HG02884 (cell line): ENCODE results near the gene FAM72C.
"Not testable (repeated sequence)": the region's sequence is repeated elsewhere in the genome, so short reads cannot be mapped to it uniquely, and the experiment has no call there.

Source experiments
- ATAC-seq: cut with Tn5 transposase; IDR thresholded peaks from one replicate; pipeline ENCODE4 v1.9.1; 2021; ENCODE audit warnings: mild to moderate bottlenecking, moderate library complexity; ENCODE audit not compliant: unreplicated experiment

Gene FAM72C

DNA sequence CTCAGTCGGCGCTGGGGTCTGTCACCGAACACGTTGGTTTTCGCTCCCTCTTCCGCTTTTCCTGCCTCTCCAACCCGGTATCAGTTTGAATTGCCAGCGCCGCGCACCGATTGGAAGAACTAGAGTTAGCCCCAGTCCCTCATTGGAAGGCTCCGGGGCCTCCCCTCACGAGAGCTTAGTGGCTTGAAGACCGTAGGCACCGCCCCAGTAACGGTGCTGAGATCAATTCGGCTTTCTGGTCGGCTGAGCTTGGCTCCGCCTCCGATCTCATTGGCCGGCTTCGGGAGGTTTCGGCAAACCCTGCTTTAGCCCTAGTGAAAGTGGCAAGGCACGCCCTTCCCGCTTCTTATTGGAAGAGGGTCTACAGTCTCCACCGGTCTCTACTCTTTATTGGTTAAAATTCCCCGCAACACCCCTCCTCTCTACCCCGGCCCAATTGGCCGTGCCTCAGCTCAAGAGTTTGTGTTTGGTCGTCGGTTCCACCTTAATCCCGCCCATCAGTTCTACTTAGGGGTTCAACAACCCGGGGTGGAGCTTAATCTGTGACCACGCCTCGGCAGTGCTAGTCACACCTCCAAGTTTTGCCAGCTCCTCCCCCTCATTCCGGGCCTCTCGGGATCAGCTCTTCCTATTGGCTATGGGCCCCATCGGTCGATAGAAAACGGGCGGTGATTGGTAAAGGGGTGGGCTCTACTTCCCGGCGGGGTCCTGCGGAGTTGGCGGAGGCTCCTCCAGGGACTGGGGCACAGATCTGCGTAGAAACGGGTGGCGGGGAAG, at the start of gene FAM72C:
Gene FAM72C (minus strand): TSS at position 63 of the 777 bp plus-strand sequence. CDS start 845 bp downstream, outside the sequence.
- peak; percentile 81 for ATAC-seq

DNA sequence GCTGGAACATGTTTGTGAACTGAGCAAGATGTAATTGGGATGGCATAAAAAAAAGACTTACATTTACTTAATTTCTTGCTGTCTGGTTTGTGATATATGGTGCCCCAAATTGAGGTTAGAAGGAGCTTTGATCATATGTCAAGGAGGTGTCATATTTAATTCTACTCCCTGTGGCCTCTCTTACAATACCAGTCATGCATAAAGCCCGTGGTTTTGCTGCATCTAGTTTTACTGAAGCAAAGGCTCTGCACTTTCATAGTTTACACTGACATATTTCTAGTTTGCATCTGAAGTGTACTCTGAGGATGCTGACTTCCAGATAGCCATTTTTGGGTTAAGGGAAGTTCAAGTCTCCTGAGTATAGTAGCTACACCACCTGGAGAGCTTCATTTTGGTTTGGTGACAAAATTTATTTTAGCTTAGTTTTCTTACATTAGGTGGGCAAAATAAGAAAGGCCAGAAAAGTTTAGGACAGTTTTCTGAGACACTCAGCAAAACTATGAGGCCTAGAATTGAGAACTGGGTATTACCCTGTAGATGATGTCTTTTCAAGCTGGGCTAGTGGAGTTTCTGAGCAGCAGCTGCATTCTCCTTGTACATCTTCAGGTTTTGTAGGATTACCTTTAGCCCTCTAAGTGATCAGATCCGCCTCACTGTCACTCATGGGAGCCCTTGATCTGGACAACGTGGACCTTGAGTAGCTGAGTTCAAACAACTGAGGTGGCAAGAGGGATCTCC, 48.4 kb upstream of the FAM72C start:
- ATAC-seq, result not testable (repeated sequence)

DNA sequence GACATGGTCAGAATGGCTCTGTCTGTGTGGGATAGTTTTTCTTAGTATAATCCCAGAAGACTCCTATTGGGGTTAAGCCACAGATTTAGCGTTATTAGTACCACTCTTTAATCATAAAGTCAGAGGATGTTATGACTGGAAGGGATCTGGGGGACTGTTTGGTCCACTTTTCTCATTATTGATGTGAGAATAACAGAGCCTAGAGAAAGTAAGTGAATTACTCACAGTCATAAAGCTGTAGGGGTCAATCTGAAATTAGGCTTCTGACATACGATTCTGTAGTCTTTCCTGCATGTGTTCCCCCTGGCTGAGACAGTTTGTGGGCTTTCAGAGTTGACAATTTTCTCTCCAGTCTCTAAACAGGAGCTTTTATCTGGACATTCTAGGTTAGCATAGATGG, 47.3 kb upstream of the FAM72C start:
- not testable (repeated sequence) for ATAC-seq

DNA sequence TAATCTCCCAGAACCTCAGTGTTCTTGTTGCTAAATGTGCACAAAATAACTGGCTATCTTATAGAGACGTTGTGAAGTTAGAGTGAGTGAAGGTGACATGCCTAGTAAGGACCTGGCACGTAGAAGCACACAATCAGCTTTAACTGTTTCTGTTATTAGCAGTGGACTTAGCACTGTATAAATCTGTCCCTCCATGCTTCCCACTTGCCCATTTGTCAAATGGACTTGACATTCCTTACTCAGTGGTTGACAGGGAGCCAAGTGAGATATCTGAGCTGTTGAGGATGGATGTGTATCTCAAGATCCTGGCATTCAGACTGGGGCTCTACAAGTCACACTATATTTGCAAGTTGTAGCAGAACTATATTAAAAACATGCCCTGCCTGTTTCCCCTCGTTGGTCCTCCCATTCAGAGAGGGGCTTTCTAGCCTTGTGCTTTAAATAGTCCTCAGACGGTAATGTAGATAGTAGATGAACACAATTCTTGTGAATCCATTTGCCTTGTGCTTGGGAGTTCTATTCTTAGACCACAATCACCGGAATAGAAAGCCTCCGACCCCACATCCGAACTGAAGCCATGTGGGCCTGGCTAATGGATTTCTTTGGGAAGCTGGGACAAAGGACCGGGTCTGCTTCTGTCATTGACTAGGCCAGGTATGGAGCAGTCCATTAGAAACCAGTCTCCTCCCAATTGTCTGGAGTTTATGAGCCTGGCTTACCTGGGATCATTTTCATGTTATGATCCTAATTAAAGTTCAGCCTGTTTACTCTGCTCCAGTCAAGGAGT, 43.6 kb upstream of the FAM72C start:
- not testable (repeated sequence) for ATAC-seq

DNA sequence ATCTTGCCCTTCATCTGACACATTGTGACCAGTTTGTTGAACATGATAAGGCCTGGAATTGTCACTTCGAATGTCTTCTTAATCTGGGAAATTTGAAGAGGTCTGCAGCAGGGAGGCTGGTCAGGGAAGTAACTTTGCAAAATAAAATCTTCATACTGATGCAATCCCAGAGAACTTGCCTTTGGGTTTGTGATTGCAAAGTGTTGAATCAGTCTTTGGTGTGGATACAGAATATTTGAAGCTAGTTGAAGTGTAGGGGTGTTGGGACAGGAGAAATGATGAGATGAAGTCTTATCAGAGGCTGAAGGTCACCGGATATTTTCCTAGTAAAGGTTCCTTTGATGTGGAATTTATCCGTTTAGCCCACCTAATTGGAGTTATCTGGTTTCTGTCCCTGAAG, 42.7 kb upstream of the FAM72C start:
- ATAC-seq, result not testable (repeated sequence)

GRCh38 chr1:144014121-144014520, 42.3 kb upstream of the FAM72C start:
- not testable (repeated sequence) for ATAC-seq

DNA sequence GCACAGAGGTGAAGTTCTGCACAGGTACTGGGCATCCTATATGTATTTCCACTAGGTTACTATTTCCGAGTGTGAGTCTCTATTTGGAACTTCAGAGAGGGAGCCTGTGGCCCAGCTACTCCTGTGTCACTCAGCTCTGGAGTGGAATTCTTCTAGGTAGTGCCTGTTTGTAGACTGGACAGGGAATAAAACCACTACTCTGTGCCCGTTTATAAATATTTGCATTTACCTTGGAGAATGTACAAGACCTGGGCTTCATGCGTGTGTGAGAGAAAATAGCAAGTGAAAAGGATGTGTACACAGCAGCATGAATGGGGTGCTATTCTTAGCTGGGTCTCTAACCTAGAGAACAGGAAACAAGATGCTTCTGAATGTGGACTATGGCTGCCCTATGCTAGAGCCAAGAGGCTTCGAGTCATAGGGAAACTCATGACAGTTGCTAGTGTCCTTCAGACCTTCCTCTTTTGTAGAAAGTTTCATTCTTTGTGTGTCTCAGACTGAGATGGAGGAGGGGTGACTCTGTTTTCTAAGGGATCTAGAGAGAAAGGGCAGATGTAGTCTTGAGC, 40.5 kb upstream of the FAM72C start:
- peak; percentile 99 for ATAC-seq

- ATAC-seq, result not testable (repeated sequence)
These were observed 37.6 kb upstream of the FAM72C start for GRCh38 chr1:144009410-144009809.

DNA sequence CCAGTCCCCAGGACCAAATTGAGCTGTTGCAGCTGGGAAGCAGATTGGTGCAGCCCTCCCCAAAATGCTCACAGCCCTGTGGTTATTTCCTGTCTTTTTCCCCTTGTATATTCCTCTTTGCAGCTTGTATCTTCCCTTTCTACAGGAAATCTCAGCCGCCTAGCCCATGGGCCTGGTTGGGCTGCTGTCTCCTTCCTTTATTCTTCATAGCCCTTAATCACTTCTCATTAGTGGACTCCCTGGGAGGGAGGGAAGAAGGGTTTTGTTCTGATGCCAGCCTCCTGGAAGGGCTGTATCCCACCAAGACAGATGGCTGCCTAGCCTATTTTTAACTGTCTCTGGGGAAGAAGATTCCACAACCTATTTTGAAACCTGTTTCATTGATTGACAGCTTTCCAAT, 32.5 kb upstream of the FAM72C start:
- ATAC-seq, result not testable (repeated sequence)

DNA sequence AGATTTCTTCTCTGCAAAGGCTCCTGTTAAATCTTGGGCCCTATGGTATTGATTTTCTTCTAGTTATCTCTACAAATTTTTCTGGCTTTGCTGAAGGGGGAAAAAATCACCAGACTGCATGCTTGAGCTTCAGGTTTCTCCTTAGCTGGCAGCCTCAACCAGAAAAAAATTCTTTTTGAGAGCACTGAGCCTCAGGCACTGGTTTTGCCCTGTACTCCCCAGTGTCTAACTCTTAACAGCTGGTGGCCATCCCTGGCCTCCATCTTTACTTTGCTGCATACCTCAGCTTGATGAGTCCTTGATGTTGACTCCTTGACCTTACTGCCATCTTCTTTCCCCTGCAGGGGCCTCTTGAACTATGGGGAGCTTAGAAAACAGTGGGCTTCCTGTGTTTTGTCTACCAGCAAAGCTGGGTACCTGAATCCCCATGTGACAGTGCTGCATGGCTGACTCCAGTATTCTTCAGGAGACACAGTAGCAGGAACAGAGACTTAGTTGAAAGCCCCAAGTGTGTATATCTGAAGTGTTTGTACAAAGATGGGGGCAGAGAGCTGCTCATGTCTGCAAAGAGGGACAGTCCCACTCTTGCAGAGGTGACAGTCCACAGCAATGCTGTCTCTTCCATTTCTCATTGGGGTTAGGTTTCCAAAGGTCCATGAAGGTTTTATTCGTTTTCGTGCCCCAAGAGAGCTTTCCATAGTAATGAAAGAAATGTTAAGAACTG, 31.7 kb upstream of the FAM72C start:
- ATAC-seq, result not testable (repeated sequence)

DNA sequence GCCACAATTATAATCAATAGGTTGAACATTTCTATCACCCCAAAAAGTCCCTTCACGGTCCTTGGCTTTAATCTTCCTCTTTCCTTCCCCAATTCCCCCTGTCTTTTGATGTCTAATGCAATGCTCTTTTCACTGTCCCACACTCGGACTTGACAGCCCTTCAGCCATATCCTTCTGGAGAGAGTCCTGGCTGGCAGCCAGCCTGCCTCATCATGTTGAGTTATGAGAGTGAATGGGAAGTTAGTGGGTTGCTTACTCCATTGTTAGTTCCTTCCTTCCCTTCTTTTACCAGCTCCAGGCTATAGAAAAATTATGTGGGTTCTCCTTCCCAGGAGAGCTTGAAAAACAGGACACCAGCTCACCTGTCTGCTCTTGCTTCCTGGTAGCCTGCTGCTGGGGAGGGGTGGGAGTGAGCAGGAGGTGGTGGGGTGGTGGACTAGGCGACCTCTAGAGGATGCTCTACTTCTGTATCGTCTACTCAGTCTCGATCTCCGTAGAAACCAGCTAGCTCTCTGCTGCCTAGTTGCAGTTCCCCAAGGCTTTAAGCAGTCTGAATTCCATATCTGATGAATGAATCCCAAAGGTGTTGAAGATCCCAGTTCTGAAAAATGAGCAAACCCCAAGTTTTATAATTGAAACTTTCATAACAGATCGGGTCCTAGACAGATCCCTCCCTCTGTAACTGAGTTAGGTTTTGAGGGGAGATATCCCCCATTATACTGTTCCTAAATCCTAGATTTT, 30.5 kb upstream of the FAM72C start:
- ATAC-seq, result not testable (repeated sequence)

DNA sequence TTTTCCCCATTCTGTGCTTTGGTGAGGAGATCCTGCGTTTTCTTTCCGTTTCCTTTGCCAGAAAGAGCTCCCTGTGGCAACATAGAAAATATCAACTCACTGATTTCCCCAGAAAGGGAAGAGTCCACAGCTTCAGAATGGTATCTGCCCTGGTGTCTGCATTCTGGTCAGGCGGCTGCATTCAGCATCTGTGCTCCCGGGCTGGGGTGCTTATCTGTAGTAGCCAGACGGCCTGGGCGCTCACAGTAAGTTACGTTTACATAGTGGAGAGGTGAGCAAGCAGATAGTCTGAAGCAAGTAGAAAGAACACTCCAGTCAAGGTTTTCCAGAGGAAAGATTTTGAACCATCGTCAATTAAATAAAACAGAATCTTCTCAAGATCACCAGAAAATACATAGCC, 29.3 kb upstream of the FAM72C start:
- not testable (repeated sequence) for ATAC-seq

GRCh38 chr1:143996020-143996419, 24.2 kb upstream of the FAM72C start:
- ATAC-seq, result not testable (repeated sequence)

DNA sequence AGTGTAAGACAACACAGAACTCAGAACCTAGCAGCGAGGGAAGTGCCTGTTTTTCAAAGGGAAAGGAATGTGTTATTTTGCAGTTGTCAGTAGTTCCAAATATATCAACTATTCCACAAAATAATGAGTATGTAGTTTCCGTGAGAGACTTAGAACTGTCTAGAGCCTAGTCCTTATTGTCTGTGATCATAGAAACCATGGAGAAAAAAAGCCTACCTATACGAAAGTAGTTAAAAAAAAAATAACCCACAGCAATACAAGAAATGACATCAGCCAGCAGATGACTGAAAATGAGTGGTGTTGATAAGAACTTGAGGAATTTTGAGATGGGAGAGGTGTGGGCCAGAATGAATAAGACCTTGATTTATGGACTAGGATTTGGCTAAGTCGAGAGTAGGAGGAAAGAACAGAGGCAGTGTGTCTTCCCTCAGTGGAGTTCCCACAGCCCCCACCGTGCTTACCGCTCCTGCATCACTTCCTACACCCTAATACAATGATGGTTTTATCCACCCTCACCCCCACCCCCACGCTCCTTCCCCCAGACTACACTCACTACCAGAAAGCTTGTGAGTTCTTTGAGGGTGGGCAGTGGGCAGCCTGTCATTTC, 21.6 kb upstream of the FAM72C start:
- not testable (repeated sequence) for ATAC-seq

GRCh38 chr1:143990699-143991098, 18.9 kb upstream of the FAM72C start:
- ATAC-seq, result not testable (repeated sequence)

GRCh38 chr1:143989719-143990118, 17.9 kb upstream of the FAM72C start:
- not testable (repeated sequence) for ATAC-seq

DNA sequence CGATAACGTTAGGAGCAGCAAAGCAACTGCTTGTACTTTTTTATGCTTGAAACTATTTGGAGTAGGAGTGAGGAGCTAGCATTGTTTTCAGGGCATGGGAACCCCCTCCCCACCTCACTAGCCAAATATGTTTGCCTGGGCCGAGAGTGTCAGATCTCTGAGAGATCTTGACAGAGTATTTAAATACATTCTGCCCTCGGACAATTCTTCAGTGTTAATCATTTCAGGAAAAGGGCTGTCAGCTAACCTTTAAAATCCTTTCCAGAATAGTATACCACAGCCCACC, 17.6 kb upstream of the FAM72C start:
- ATAC-seq, result not testable (repeated sequence)

DNA sequence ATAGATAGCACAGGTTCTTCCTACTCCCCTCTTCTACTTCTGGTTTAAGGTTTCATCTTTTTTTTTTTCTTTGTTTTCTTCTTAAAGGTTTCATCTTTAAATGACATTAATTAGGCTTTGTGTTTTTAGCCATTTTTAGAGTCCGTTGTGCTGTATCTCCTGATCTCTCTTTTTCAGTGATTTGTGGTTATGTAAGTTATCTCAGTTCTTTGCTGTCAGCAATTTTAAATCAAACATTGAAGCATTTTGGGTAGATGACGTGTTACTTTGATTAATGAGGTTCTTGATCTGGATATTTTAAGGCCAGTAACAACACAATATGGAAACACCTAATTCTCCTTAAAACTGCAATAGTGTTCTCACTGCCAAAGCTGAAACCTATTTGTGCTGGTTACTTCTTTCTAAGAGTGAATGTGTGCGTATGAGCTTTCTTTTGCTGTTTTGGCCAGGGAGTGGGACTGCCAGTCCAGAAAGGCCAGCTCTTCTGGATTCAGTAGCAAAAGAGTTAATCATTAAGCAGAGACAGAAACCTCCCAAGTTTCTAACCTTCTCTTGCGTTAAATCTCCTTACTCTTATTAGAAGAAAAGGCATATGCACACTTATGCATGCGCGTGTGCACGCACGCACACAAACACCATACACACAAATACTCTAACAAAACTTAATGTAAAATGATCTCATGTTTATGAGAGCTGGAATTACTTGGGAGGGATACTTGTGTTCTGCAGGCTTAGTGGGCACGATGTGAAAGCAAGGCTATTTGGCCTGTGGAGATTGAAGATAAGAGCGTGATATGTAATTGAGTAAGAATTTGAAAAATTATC, 17.0 kb upstream of the FAM72C start:
- not testable (repeated sequence) for ATAC-seq
